Measurements from ENCODE around the gene HMMR.

GRCh38 chr5:163497315-163497714 lies 36.9 kb downstream of the HMMR start:
- TF ChIP-seq POLR2AphosphoS5 (IDR thresholded peaks at IDR 0.05) = no peak
- TF ChIP-seq MXI1 (conservative IDR thresholded peaks at IDR 0.05; ENCODE audit: poor library complexity, severe bottlenecking) = no peak
- no peak for TF ChIP-seq CTCF (IDR thresholded peaks at IDR 0.05; ENCODE audit: poor library complexity, severe bottlenecking)
- no peak for TF ChIP-seq EZH2 (IDR thresholded peaks at IDR 0.05; ENCODE audit: borderline replicate concordance, insufficient read depth, low read length, poor library complexity, severe bottlenecking)
